CD4-positive, CD25-positive, alpha-beta regulatory T cell (primary cell): ENCODE results near the gene ALK. TPM values are rescaled to one million over a fixed set of nuclear protein-coding genes. Genes with fewer than 3 reads are reported as not detected.

Experiments used
- ATAC-seq, 2 donors: fragments of 150-1000 bp; cut with Tn5 transposase; one replicate each; pipeline ENCODE4 v1.10.0; 2021; ENCODE audit warnings: low read depth in 2 of 2, moderate number of reproducible peaks in 2 of 2, moderate library complexity in 1 of 2
- DNase-seq, 3 donors: peaks; one replicate each; pipeline versions ENCODE4 v3.0.0 to v3.0.0-alpha.2; 2012 to 2022; ENCODE audit warnings: mixed read lengths in 1 of 3
- H3K27ac ChIP-seq: one replicate; pipeline ENCODE4 v1.7.0; 2013; ENCODE audit warnings: mild to moderate bottlenecking, low read length; ENCODE audit not compliant: insufficient read depth, poor library complexity, severe bottlenecking
- H3K27me3 ChIP-seq: one replicate; pipeline ENCODE4 v1.7.0; 2013; ENCODE audit warnings: low read length; ENCODE audit not compliant: control insufficient read depth, insufficient read depth
- H3K36me3 ChIP-seq: one replicate; pipeline ENCODE4 v1.7.0; 2013; ENCODE audit warnings: mild to moderate bottlenecking, low read length, moderate library complexity; ENCODE audit not compliant: control insufficient read depth, insufficient read depth
- H3K4me1 ChIP-seq: 2 replicates; pipeline ENCODE4 v1.7.0; 2013; ENCODE audit warnings: mild to moderate bottlenecking, low read length; ENCODE audit not compliant: insufficient read depth, control insufficient read depth, poor library complexity, severe bottlenecking
- H3K4me3 ChIP-seq: one replicate; pipeline ENCODE4 v1.7.0; 2013; ENCODE audit warnings: low read depth, mild to moderate bottlenecking, low read length, moderate library complexity
- H3K9me3 ChIP-seq, 2 experiments: 1 replicate in 1 of 2; 2 replicates in 1 of 2; pipeline ENCODE4 v1.7.0; 2013; ENCODE audit warnings: low read length in 2 of 2, mild to moderate bottlenecking in 1 of 2, moderate library complexity in 1 of 2; ENCODE audit not compliant: control insufficient read depth in 2 of 2
- H3K27ac Mint-ChIP-seq, 3 donors: one replicate each; pipeline ENCODE4 v1.8.0; 2020 to 2022; ENCODE audit warnings: mild to moderate bottlenecking in 3 of 3, mixed read lengths in 3 of 3, moderate library complexity in 2 of 3
- H3K27me3 Mint-ChIP-seq: one replicate; pipeline ENCODE4 v1.8.0; 2022; ENCODE audit warnings: mild to moderate bottlenecking, mixed read lengths
- H3K36me3 Mint-ChIP-seq: one replicate; pipeline ENCODE4 v1.8.0; 2020; ENCODE audit warnings: mixed read lengths
- H3K4me1 Mint-ChIP-seq, 4 donors: one replicate each; pipeline ENCODE4 v1.8.0; 2020 to 2022; ENCODE audit warnings: mixed read lengths in 4 of 4, mild to moderate bottlenecking in 1 of 4
- H3K4me3 Mint-ChIP-seq, 4 donors: one replicate each; pipeline ENCODE4 v1.8.0; 2020 to 2022; ENCODE audit warnings: mild to moderate bottlenecking in 4 of 4, mixed read lengths in 4 of 4, moderate library complexity in 3 of 4
- H3K9me3 Mint-ChIP-seq, 7 donors: one replicate each; pipeline ENCODE4 v1.8.0; 2020 to 2022; ENCODE audit warnings: mixed read lengths in 7 of 7, mild to moderate bottlenecking in 3 of 7, moderate library complexity in 2 of 7
- polyA plus RNA-seq, 4 donors: library from polyadenylated mRNA; unstranded; fragments of 300-500 nt; fragmentation: Illumina TruSeq; gene quantifications; one replicate each; pipeline ENCODE4 v1.2.3, GENCODE V29; 2021
- total RNA-seq: library from RNA; stranded (reverse); gene quantifications from one replicate; pipeline ENCODE4 v1.2.3, GENCODE V29; 2022

Gene ALK
- total and polyA plus RNA-seq, 5 donors from 2014 or later: not detected

- H3K27me3 Mint-ChIP-seq: no peaks in the 10 kb centered on the region
- Histone ChIP-seq H3K9me3 (no peaks in the 10 kb centered on the region), H3K27ac (no peak overlapping the region), H3K36me3 (no peaks in the 10 kb centered on the region), H3K27me3 (no peaks in the 10 kb centered on the region), H3K4me3 (no peak overlapping the region), H3K4me1 (no peaks in the 10 kb centered on the region)
- H3K36me3 Mint-ChIP-seq: no peaks in the 10 kb centered on the region
- ATAC-seq (no peak), DNase-seq (no peak)
- H3K4me3 Mint-ChIP-seq: no peak overlapping the region
- H3K4me1 Mint-ChIP-seq: no peaks in the 10 kb centered on the region
- no peak overlapping the region for H3K27ac Mint-ChIP-seq
- peaks cover 0 to 2% (median 0%) of the 10 kb centered on the region in 7 donors for H3K9me3 Mint-ChIP-seq
These were observed 478.2 kb downstream of the ALK start for GRCh38 chr2:29443151-29443550.

DNA sequence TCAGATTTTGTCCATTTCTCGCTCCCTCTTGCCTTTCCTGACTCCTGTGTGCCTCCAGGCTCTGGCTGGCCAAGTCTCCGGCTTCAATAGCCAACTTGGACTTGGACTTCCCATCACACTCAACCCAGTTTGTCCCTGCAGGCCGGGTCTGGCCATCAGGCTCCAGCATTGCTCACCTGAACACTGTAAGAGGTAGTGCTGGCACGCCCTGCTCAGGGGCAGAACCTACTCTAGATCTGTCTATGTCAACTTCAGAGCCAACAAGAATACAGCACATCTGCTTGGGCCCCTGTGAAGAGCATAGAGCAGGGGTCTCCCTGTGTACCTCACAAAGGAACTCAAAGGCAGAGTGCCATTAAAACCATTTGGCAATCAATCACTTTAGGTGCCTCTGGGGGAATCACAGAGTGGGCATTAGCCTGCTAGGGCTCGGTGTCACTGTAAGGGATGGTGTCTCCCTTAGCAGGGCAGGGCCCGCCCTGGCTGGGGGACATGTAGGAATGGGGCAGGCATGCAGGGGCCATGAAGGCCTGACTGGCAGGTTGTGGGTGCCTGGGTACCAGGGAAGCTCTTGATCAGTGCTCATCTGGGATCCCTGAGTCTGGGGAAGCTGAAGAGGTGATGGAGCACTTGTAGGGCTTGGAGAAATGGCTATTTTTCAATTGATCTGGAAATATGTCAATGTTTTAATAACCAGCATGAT is 480.3 kb downstream of the ALK start:
- H3K27ac ChIP-seq: no peak overlapping the region
- no peaks in the 10 kb centered on the region for H3K9me3 ChIP-seq
- H3K36me3 ChIP-seq: no peaks in the 10 kb centered on the region
- peaks cover 0 to 4% (median 0%) of the 10 kb centered on the region in 7 donors for H3K9me3 Mint-ChIP-seq
- H3K27ac Mint-ChIP-seq: no peak overlapping the region
- H3K4me3 Mint-ChIP-seq: no peak overlapping the region
- no peaks in the 10 kb centered on the region for H3K4me1 Mint-ChIP-seq
- H3K4me3 ChIP-seq: no peak overlapping the region
- H3K4me1 ChIP-seq: no peaks in the 10 kb centered on the region
- ATAC-seq (no peak), DNase-seq (no peak)
- H3K27me3 ChIP-seq: no peaks in the 10 kb centered on the region
- no peaks in the 10 kb centered on the region for H3K36me3 Mint-ChIP-seq
- H3K27me3 Mint-ChIP-seq: peaks cover 9% of the 10 kb centered on the region

DNA sequence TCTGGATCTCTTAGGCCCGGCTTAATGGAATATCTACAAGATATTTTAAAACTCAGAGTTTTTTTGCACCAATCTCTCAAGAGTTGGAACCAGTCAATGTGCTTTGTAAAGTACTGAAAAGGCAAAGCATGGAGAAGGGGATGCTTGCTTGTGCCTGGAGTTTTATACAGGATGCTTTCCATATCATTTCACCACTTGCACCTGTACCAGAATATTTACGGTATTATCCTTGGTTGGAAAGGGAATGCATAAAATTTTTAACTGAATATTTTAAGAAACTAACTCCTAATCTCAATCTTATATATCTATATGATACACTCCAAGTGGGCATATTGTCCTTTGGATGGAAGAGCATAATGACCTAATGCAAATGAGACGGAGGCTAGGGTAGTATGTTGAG is 487.5 kb downstream of the ALK start:
- no peak for ATAC-seq
- Histone ChIP-seq H3K27me3 (no peaks in the 10 kb centered on the region), H3K4me3 (no peak overlapping the region), H3K36me3 (no peaks in the 10 kb centered on the region), H3K4me1 (no peaks in the 10 kb centered on the region), H3K27ac (no peak overlapping the region), H3K9me3 (no peaks in the 10 kb centered on the region)
- Mint-ChIP-seq H3K27me3 (peaks cover 17% of the 10 kb centered on the region), H3K9me3 (peaks cover 0 to 4% (median 0%) of the 10 kb centered on the region in 7 donors), H3K36me3 (no peaks in the 10 kb centered on the region), H3K27ac (no peak overlapping the region), H3K4me3 (no peak overlapping the region), H3K4me1 (no peaks in the 10 kb centered on the region)
- DNase-seq: no peak

GRCh38 chr2:29433128-29433527 is 488.3 kb downstream of the ALK start:
- no peaks in the 10 kb centered on the region for H3K4me1 ChIP-seq
- H3K4me3 ChIP-seq: no peak overlapping the region
- H3K9me3 ChIP-seq: no peaks in the 10 kb centered on the region
- ATAC-seq (no peak), DNase-seq (no peak)
- no peak overlapping the region for H3K27ac ChIP-seq
- peaks cover 22% of the 10 kb centered on the region for H3K27me3 Mint-ChIP-seq
- H3K36me3 Mint-ChIP-seq: no peaks in the 10 kb centered on the region
- H3K27ac Mint-ChIP-seq: no peak overlapping the region
- no peaks in the 10 kb centered on the region for H3K27me3 ChIP-seq
- no peaks in the 10 kb centered on the region for H3K36me3 ChIP-seq
- H3K9me3 Mint-ChIP-seq: peaks cover 0 to 4% (median 0%) of the 10 kb centered on the region in 7 donors
- H3K4me1 Mint-ChIP-seq: no peaks in the 10 kb centered on the region
- no peak overlapping the region for H3K4me3 Mint-ChIP-seq

DNA sequence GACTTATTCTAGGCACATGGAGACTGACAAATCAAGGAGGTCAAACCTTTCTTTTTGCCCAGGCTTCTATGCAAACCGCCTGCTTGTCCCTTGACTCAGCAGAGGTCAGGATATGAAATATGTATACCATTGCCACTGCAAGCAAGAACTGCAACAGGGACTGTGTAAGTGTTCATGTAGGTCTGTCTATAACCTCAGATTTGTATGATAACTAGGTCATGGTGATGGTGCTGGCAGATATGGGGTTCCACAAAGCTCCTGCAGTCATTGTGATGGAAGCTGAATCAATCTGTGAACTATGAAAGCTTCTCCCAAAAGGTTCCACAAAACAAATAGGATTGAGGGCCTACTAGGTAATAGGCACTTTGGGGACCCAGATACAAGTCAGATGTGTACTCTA is 489.9 kb downstream of the ALK start:
- H3K4me3 ChIP-seq: no peak overlapping the region
- no peak for DNase-seq
- peaks cover 0 to 3% (median 0%) of the 10 kb centered on the region in 7 donors for H3K9me3 Mint-ChIP-seq
- ATAC-seq: no peak
- H3K4me1 ChIP-seq: no peaks in the 10 kb centered on the region
- no peak overlapping the region for H3K27ac Mint-ChIP-seq
- H3K4me3 Mint-ChIP-seq: no peak overlapping the region
- H3K36me3 Mint-ChIP-seq: no peaks in the 10 kb centered on the region
- H3K36me3 ChIP-seq: no peaks in the 10 kb centered on the region
- H3K27me3 ChIP-seq: no peaks in the 10 kb centered on the region
- no peaks in the 10 kb centered on the region for H3K4me1 Mint-ChIP-seq
- H3K27me3 Mint-ChIP-seq: peaks cover 17% of the 10 kb centered on the region
- no peaks in the 10 kb centered on the region for H3K9me3 ChIP-seq
- no peak overlapping the region for H3K27ac ChIP-seq

- Histone ChIP-seq H3K27me3 (no peaks in the 10 kb centered on the region), H3K9me3 (no peaks in the 10 kb centered on the region), H3K4me3 (no peak overlapping the region), H3K4me1 (no peaks in the 10 kb centered on the region), H3K36me3 (no peaks in the 10 kb centered on the region), H3K27ac (no peak overlapping the region)
- ATAC-seq: no peak
- no peak for DNase-seq
- no peak overlapping the region for H3K27ac Mint-ChIP-seq
- H3K36me3 Mint-ChIP-seq: no peaks in the 10 kb centered on the region
- H3K27me3 Mint-ChIP-seq: peaks cover 19% of the 10 kb centered on the region
- no peaks in the 10 kb centered on the region for H3K4me1 Mint-ChIP-seq
- H3K9me3 Mint-ChIP-seq: peaks cover 0 to 3% (median 0%) of the 10 kb centered on the region in 7 donors
- H3K4me3 Mint-ChIP-seq: no peak overlapping the region
These were observed 490.8 kb downstream of the ALK start for GRCh38 chr2:29430382-29431112.

- Mint-ChIP-seq H3K9me3 (no peaks in the 10 kb centered on the region), H3K27ac (no peak overlapping the region), H3K27me3 (peaks cover 28% of the 10 kb centered on the region), H3K4me1 (no peaks in the 10 kb centered on the region), H3K36me3 (no peaks in the 10 kb centered on the region), H3K4me3 (no peak overlapping the region)
- H3K4me3 ChIP-seq: no peak overlapping the region
- no peaks in the 10 kb centered on the region for H3K4me1 ChIP-seq
- no peak for ATAC-seq
- H3K27me3 ChIP-seq: no peaks in the 10 kb centered on the region
- H3K9me3 ChIP-seq: no peaks in the 10 kb centered on the region
- no peak for DNase-seq
- H3K36me3 ChIP-seq: no peaks in the 10 kb centered on the region
- H3K27ac ChIP-seq: no peak overlapping the region
These were observed 495.0 kb downstream of the ALK start for GRCh38 chr2:29426354-29426753.

- no peak overlapping the region for H3K4me3 ChIP-seq
- Mint-ChIP-seq H3K36me3 (no peaks in the 10 kb centered on the region), H3K27ac (no peak overlapping the region), H3K27me3 (peaks cover 28% of the 10 kb centered on the region), H3K4me3 (no peak overlapping the region), H3K9me3 (no peaks in the 10 kb centered on the region), H3K4me1 (no peaks in the 10 kb centered on the region)
- ATAC-seq (no peak), DNase-seq (no peak)
- H3K27ac ChIP-seq: no peak overlapping the region
- no peaks in the 10 kb centered on the region for H3K9me3 ChIP-seq
- no peaks in the 10 kb centered on the region for H3K36me3 ChIP-seq
- no peaks in the 10 kb centered on the region for H3K27me3 ChIP-seq
- H3K4me1 ChIP-seq: no peaks in the 10 kb centered on the region
These were observed 495.5 kb downstream of the ALK start for GRCh38 chr2:29425866-29426265.
